Gastroesophageal sphincter (tissue), 3 donors: ENCODE data around the gene BBS12.

ENCODE experiments used
- POLR2A ChIP-seq, 2 donors: fragments of 450-650 bp; IDR thresholded peaks; one replicate each; pipeline ENCODE4 v1.6.1; 2017; ENCODE audit warnings: antibody characterized with exemption in 2 of 2, mild to moderate bottlenecking in 2 of 2, moderate library complexity in 1 of 2
- TF ChIP-seq, protein P1 (sequence below), 4 experiments: fragments of 200-600 bp in 2 of 4; fragments of 450-650 bp in 2 of 4; sonication (generic) in 1 of 4; IDR thresholded peaks; one replicate each; pipeline ENCODE4 v1.5.1; 2017 to 2019; ENCODE audit warnings: antibody characterized with exemption in 4 of 4, mild to moderate bottlenecking in 2 of 4, moderate library complexity in 2 of 4

DNA sequence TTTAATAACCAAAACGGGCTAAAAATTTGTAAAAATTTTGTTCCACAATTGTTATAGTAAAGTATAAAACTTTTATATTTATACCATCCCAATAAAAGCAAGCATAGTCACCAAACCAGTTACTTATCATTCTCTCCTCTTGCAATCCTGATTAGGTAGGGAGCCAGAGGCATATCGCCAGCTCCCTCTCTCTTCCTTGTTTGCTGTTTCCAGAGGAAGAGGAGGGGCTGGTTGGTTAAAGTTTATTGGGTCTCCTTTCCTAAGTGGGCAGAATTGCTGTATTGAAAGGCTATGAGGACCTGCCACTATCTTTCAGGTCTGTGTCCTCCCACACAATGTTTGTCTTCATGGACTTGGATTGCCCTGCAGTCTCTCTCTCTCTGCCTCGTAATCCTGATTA, 29.6 kb upstream of the BBS12 start:
- TF ChIP-seq, protein P1, sequence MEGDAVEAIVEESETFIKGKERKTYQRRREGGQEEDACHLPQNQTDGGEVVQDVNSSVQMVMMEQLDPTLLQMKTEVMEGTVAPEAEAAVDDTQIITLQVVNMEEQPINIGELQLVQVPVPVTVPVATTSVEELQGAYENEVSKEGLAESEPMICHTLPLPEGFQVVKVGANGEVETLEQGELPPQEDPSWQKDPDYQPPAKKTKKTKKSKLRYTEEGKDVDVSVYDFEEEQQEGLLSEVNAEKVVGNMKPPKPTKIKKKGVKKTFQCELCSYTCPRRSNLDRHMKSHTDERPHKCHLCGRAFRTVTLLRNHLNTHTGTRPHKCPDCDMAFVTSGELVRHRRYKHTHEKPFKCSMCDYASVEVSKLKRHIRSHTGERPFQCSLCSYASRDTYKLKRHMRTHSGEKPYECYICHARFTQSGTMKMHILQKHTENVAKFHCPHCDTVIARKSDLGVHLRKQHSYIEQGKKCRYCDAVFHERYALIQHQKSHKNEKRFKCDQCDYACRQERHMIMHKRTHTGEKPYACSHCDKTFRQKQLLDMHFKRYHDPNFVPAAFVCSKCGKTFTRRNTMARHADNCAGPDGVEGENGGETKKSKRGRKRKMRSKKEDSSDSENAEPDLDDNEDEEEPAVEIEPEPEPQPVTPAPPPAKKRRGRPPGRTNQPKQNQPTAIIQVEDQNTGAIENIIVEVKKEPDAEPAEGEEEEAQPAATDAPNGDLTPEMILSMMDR (IDR thresholded peaks at IDR 0.05), result no peak
- TF ChIP-seq POLR2A (IDR thresholded peaks at IDR 0.05), result no peak
